ENCODE data around the gene LHFPL6.

DNA sequence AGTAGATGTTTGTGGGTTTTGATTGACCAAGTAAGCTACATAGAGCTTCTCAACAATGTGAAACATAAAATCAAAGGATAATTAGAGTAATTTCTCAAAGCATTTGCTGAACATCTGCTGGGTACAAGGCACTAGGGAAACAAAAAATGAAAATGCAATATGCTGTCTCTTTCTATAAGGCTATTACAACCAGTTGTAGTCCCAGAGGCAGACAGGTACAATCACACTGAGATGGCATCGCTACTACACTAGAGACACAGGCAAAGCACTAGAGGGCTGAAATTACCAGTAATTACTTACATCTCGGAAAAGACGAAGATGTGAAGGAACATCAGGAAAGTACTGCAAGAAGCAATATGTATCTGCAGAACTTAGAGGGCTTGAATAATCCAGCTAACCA lies 133.3 kb downstream of the LHFPL6 start:
- TF ChIP-seq, protein P1, sequence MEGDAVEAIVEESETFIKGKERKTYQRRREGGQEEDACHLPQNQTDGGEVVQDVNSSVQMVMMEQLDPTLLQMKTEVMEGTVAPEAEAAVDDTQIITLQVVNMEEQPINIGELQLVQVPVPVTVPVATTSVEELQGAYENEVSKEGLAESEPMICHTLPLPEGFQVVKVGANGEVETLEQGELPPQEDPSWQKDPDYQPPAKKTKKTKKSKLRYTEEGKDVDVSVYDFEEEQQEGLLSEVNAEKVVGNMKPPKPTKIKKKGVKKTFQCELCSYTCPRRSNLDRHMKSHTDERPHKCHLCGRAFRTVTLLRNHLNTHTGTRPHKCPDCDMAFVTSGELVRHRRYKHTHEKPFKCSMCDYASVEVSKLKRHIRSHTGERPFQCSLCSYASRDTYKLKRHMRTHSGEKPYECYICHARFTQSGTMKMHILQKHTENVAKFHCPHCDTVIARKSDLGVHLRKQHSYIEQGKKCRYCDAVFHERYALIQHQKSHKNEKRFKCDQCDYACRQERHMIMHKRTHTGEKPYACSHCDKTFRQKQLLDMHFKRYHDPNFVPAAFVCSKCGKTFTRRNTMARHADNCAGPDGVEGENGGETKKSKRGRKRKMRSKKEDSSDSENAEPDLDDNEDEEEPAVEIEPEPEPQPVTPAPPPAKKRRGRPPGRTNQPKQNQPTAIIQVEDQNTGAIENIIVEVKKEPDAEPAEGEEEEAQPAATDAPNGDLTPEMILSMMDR (IDR thresholded peaks at IDR 0.05): no peak
- TF ChIP-seq POLR2A (IDR thresholded peaks at IDR 0.05) (no peak), POLR2AphosphoS5 (IDR thresholded peaks at IDR 0.05) (no peak)

Measured in upper lobe of left lung (tissue), 4 donors.